NCI-H526 treated with DMSO at 0.1 percent for 48 hours (cell line): Measurements from ENCODE around the gene RFTN1.
"Not testable (repeated sequence)": the region's sequence is repeated elsewhere in the genome, so short reads cannot be mapped to it uniquely, and the experiment has no call there.

Source experiments
- DNase-seq: peaks from one replicate; lab custom pipeline; 2025; lab: John Stamatoyannopoulos, UW

The RFTN1 gene

DNA sequence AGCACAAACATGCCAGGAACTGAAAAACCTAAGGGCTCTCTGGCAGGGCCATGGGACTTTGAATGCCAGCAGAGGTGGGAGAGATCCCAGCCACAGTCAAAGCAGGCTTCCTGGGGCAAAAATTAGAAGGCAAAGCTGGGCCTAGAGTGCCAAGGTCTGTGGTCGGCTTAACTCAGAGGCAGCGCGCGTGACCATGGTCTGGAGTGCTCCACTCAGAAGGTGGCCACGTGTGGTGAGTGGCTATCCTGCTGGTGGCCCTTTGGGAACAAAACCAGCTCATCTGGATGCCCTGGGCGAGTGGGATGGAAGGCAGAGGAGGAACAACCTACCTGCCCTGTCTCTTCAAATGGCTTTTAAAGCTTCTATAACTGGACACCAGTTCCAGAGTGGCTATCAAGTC lies 185.4 kb downstream of the RFTN1 start:
- no peak for DNase-seq

GRCh38 chr3:16326724-16327349 lies 186.7 kb downstream of the RFTN1 start:
- DNase-seq: no peak

DNA sequence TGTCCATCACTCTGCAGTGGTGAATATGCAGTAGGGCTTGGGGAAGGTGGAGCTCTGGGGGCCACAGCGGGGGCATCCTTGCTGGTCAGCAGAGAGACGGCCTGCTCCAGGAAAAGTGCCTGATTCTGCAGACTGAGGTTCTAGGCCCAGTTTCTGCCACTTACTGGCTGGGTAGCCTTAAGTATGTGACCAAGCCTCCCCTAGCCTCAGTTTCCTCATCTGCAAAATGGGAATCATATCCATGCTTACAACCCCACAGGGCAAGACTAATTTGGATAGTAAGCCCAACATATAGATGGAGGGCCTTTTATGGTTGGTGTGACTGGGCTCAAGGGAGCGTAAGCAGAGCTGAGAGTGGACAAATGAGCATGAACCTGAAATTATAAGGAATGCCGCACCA lies 187.6 kb downstream of the RFTN1 start:
- DNase-seq: no peak

DNA sequence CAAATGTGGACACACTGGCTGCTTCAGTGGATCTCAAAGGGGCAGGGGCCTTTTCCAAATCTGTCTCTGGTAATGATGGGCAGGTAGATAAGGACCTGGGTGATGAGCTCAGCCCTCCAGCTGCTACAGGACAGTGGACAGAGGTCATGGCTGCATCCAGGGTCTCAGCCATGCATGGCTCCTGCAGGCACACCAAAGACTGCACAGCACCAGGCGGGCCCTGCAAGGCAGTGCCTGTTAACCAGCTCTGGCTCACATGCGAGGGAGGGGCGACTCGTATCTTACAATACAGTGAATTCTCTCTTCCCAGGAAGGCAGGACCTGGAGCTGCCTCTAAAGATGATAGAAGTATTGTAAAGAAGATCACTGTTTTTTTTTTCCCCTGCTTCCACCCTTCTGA lies 189.8 kb downstream of the RFTN1 start:
- DNase-seq: no peak

DNA sequence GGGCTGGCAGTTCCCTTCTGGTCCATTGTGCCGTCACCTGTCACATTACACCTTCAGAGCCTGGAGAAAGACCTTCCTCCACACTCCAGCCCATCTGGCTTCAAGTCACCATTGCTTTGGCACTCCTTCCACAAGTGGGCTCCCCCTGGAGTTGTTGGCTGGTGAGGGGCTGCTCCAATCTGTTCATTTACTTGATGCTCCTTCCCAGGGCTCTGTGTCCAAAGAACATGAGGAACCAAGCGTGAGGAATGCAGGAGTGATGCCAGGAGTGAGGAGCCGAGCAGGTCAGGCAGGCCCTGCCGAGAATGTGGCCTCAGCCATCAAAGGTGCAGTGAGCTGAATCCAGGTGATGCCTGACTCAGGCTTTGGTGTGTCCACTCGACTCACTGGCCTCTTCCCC lies 191.3 kb downstream of the RFTN1 start:
- no peak for DNase-seq

- DNase-seq: no peak
Observed at GRCh38 chr3:16320711-16321110, 192.8 kb downstream of the RFTN1 start.

DNA sequence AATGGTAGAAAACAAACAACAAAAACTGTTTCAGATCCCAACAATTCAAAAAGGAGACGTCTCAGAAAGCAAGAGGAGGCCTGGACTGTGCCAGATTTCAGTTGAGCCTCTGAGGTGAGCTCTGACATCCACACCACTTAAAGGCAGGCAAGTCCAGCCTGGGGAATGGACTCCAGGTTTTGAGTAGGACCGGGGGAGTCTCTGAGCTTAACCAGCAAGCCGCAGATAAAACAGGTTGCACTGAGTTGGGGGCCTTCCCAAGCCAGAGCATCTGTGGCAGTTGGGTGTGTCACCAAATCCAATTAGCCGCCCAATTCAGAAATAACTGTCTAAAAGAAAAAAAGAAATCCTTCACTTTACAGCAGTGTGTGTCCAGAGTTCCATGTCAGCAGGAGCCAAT lies 193.8 kb downstream of the RFTN1 start:
- no peak for DNase-seq

- no peak for DNase-seq
Observed at GRCh38 chr3:16319307-16319706, 194.2 kb downstream of the RFTN1 start.

GRCh38 chr3:16318176-16318575 lies 195.3 kb downstream of the RFTN1 start:
- no peak for DNase-seq

GRCh38 chr3:16317561-16317945 lies 195.9 kb downstream of the RFTN1 start:
- no peak for DNase-seq

GRCh38 chr3:16316847-16317560 lies 196.5 kb downstream of the RFTN1 start:
- DNase-seq: no peak

DNA sequence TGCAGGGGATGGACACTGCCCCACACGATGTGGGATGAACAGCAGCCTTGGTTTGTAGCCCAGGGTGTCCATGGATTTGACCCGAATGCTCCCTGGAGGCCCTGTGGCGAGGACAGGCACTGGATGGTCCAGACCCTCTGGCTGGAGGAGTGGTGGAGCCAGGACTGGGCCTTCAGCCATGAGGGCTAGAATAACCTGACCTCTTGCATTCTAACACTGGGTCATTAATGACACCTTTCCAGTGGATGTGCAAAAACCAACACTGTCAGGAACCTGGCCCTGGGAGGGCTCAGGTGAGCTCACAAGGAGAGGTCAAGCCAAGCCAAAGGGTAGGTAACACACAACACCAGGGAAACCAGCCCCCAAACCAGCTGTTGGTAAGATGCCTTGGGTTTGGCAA lies 197.1 kb downstream of the RFTN1 start:
- DNase-seq: no peak

DNA sequence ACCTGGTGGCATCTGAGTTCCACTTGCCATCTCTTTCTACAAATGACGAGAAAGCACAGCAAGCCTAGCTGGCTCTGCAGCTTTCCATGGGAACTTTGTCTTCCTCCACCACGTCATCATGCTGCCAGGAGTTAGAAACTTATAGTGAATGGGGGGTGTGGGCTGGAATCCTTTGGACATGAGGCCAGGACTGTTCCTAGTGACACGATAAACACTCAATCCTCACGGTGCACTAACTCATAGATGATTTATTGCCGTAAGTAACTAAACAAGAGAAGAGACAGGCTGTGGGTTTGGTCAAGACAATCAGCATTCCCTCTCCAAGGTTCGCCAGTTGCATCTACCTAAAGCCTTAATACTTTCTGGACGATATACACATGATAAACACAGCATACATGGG lies 197.9 kb downstream of the RFTN1 start:
- DNase-seq: no peak

DNA sequence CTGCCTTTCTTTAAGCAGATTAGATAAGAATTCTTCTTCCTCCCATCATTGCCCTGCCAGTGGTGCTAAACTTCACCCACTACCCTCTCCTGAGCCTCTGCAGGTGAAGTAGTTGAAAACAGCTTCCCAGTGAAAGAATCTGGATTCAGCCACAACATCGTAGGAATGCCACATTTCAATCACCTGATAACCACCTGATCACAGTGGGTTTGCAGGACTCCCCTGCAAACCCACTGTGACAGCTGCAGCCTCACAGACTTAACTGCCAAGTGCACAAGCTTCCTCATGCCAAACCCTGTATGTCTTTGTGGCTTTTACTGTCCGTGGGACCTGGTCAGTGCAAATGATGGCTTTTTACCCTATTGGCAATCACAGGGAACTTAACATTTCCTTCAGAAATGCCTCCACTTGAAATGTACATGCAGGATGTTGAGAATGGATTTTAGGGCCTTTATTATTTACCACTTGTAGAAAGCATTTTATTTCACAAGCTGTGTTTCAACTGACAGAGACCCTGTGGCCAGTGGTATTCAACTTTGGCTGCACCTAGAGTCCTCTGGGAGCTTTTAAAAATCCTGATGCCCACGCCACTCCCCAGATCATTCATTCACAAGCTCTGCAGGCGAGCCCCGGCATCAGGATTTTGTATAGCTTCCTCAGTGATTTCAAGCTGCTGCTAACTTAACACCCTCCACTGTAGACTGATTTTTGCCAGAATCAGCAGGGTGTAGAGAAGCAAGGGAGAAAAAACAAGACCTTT lies 199.4 kb downstream of the RFTN1 start:
- DNase-seq: no peak

GRCh38 chr3:16311960-16312451 lies 201.5 kb downstream of the RFTN1 start:
- no peak for DNase-seq

GRCh38 chr3:16310486-16310885 lies 203.0 kb downstream of the RFTN1 start:
- not testable (repeated sequence) for DNase-seq

GRCh38 chr3:16309558-16309957 lies 203.9 kb downstream of the RFTN1 start:
- no peak for DNase-seq

DNA sequence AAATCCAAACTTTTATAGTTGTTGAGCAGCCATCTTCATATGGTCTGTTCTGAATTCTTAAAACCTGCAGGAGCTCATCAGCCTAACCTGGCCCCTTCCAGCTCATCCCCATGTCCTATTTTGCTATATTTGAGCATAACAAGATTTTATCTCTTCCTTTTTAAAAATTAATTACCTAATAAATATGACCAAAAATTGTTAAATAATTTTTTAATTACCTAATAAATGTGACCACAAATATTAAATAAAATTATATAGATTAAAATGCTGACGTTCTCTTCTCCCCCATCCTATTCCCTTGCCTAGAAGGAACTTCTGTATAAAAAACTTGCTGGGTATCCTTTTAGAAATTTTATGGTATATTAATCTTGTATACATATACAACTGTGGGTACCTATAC lies 204.8 kb downstream of the RFTN1 start:
- no peak for DNase-seq

DNA sequence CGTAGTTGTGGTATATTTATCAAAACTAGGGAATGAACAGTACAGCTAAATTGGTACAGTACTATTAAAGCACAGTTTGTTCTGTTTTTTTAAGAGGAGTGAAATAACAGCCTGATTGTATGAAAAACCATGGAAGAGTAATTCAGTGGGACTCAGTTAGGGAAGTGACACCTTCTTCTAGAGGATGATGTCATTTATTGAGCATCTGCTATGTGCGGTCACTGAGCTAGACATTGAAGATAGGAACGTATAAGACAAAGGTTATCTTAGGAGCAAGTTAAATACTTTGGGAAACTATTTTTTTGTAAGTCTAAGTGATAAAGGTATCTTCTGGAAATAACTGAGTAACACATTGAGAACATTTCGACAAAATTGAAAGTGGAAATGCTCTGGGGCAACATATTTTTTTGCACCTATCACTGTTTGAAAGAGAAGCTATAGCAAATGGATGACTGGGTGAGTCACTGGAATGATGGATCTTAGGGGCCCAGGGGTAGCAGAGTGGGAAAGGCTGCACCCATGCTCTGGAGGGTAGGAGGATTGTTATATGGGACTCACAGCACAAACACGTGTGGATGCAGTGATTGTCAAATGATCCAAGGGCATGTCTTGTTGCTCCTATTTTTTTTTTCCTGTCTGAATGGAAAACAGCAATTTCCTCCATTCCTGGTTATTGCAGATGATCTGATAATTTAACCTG lies 205.5 kb downstream of the RFTN1 start:
- DNase-seq: no peak

- DNase-seq: no peak
Observed at GRCh38 chr3:16305111-16305541, 208.4 kb downstream of the RFTN1 start.

GRCh38 chr3:16304061-16305010 lies 209.2 kb downstream of the RFTN1 start:
- no peak for DNase-seq
